Measurements from ENCODE around the gene CLIC3.

- TF ChIP-seq CTCF (IDR thresholded peaks at IDR 0.05; ENCODE audit: insufficient read depth, low read length, poor library complexity, severe bottlenecking), result no peak
- no peak for TF ChIP-seq EZH2phosphoT487 (conservative IDR thresholded peaks at IDR 0.05; ENCODE audit: low read length)
These were observed 23.6 kb downstream of the CLIC3 start for GRCh38 chr9:136972743-136973142.

All from SU-DHL-6 (cell line).